Stimulated activated CD4-positive, alpha-beta T cell treated with anti-CD3 and anti-CD28 coated beads, Interleukin-4, amount 100 ng/mL, for 48 hours (primary cell): ENCODE measurements around the gene RNU11.
"Not testable (repeated sequence)": the region's sequence is repeated elsewhere in the genome, so short reads cannot be mapped to it uniquely, and the experiment has no call there.

Experiments
- DNase-seq, 2 donors: peaks; one replicate each; pipeline ENCODE4 v3.0.0-alpha.2; 2020; ENCODE audit warnings: low read depth in 2 of 2

The RNU11 gene

GRCh38 chr1:28648474-28649198 is at the start of gene RNU11:
Gene RNU11 (plus strand): TSS chr1:28648600.
- DNase-seq = peak; percentile 74 to 82

DNA sequence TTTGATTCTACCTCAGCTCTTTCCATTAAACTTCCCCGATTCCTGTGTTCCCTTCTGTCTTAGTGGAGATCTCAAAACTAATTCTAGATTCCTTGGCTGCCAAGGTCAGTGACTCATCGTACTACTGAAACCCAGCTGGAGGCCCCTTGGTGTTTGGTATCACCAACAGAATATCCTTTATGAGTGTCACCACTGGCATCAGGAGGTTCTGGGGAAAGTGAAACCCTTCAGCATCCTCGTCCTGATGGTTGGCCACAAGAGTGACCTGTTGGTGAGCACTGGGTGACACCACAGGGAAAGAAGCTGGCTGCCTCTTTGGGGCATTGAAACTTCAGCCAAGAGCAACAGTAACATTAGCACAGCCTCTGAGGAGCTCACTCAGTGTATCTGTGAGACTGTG is 46.7 kb upstream of the RNU11 start:
- DNase-seq = no peak

DNA sequence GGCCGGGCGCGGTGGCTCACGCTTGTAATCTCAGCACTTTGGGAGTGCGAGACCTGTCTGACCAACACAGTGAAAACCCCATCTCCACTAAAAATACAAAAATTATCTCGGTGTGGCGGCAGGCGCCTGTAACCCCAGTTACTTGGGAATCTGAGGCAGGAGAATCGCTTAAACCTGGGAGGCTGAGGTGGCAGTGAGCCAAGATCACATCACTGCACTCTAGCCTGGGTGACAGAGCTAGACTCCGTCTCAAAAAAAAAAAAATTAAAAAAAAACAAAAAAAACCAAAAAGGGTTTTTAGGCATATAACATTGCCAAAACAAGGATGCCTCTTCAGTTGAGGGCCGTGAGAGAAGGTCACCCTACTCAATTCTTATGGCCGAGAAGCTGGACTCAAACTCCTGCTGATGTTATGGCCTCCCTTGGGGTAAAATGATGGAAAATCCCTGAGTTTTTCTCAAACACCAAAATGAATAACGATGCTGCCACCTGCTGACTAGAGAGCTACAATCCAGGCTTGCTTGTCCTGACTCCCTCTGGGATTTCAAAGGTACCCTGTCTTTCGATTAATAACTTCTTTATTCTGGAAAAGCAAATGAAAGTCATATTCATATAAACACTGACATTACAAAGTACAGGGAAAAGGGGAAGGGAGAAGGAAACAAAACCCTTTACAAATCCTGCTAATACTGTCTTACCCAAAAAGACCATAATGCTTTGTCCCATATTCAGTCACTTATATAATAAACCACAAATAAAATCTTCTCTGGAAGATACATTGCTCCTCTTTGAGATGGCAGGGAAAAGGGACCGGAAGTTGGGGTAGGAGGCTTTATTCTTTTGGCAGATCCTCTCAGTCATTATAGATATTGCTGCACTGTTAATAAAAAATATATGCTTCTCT is 45.6 kb upstream of the RNU11 start:
- no peak for DNase-seq

- DNase-seq = no peak
Observed at GRCh38 chr1:28604411-28604810, 44.0 kb upstream of the RNU11 start.

DNA sequence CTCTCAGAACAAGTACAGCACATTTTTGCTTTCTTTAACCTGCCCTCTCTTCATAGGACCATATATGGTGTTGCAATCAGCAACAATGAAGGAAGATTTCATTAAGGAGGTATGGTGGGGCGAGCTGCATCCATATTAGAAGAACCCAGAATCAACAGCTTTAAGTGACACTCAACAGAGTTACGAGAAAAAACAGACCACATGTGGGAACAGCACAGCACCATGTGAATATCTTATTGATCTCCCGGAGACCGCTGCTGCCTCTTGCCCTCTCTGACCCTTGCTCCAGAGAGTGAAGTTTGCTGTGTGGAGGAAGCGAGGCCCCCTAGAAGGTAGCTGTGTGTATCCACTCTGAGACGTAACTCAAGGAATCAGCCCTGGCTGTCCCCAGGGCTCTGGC is 43.4 kb upstream of the RNU11 start:
- DNase-seq = no peak

GRCh38 chr1:28606771-28607170 is 41.6 kb upstream of the RNU11 start:
- no peak for DNase-seq

DNA sequence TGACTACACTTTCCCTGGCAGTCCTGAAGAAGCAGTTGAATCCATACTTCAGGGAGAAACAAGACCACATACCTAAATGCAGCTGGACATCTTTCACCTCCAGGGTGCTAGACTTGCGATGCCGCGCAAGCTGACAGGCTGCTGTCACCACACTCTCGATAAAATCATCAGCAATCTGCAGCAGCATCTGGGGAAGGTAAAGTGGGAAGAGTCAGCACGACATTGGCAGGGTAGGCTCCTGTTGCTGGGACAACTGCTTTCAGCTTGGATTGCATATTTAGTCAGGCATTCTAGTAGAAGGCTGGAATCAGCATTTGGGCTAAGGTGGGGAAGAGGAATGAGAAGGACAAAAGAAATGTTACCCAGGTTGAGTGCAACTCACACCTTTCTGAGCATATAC is 35.2 kb upstream of the RNU11 start:
- DNase-seq = no peak

DNA sequence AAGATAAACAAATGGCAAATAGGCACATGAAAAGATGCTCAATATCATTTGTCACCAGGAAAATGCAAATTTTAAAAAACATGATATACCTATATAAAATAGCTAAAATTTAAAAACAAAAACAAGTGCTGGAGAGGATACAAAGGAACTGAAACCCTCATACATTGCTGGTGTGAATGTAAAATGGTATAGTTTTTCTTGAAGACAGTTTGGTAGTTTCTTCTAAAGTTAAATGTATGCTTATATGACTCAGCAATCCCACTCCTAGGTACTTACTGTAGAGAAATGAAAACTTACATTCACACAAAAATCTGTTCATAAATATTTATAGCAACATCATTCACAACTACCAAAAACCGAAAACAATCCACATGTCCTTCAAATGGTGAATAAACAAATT is 16.7 kb upstream of the RNU11 start:
- DNase-seq = no peak

DNA sequence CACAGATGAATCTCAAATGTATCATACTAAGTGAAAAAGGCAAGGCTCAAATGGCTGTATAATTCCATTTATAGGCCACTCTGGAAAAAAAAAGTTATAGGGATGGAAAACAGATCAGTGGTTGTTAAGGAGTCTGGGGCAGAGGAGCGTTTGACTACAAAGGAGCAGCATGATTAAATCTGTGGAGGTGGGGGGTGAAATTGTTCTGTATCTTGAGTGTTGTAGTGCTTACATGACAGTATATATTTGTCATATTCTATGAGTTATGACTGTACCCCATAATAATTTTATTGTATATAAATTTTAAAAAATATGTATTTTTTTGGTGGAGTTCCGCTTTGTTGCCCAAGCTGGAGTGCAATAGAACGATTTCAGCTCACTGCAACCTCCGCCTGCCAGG is 15.8 kb upstream of the RNU11 start:
- DNase-seq = no peak

GRCh38 chr1:28640766-28641165 is 7.6 kb upstream of the RNU11 start:
- no peak for DNase-seq

GRCh38 chr1:28642056-28642846 is 6.1 kb upstream of the RNU11 start:
- DNase-seq = peak in 1 of 2 donors; percentile 16

DNA sequence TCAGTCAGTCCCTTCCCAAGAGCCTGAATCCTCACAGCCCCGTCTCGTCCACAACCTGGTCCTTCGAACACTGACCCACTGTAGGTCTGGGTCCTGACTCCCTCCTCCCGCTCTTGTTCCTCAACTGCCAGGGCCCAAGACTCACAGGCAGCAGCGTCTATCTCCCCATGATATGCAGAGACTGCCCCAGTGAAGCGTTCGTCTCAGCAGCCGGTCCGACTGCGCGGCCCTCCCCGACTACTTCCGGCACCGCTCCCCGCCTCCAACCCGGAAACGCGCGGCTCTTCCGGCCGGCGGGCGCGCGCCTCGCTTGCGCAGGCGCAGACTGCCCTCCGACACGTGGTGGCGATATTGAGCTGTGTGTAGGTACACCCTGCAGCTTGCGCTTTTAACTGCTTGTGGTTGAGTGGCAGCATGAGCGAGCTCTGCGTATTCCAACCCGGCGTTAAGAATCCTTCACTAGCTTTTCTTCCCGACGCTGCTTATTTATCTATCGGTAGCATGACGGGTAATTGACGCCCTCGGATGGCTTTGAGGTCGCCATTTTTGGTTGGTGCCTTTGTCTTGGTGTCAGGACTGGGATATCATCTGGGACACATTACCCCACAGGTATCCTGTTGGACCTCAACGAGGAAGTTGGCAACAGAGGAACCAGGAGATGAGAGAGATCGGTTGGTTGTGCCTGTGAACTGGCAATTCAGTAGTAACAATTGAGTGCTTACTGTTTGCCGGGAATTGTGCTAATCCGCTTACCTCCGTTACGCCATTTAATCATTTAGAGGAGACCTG is 5.4 kb upstream of the RNU11 start, which contains the start of gene TAF12:
Gene TAF12 (minus strand): TSS at position 221 of the 789 bp plus-strand sequence. CDS start 20,986 bp downstream, outside the sequence.
- peak; percentile 82 to 85 for DNase-seq

- no peak for DNase-seq
Observed at GRCh38 chr1:28644494-28644893, 3.9 kb upstream of the RNU11 start.

DNA sequence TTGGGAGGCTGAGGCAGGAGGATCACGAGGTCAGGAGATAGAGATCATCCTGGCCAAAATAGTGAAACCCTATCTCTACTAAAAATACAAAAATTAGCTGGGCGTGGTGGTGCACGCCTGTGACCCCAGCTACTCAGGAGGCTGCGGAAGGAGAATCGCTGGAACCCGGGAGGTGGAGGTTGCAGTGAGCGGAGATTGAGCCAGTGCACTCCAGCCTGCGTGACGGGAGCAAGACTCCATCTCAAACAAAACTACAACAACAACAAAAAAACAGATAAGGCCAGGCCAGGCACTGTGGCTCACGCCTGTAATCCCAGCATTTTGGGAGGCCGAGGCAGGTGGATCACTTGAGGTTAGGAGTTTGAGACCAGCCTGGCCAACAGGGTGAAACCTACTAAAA is 3.0 kb upstream of the RNU11 start:
- DNase-seq = not testable (repeated sequence)

GRCh38 chr1:28646040-28646439 is 2.4 kb upstream of the RNU11 start:
- DNase-seq = no peak

DNA sequence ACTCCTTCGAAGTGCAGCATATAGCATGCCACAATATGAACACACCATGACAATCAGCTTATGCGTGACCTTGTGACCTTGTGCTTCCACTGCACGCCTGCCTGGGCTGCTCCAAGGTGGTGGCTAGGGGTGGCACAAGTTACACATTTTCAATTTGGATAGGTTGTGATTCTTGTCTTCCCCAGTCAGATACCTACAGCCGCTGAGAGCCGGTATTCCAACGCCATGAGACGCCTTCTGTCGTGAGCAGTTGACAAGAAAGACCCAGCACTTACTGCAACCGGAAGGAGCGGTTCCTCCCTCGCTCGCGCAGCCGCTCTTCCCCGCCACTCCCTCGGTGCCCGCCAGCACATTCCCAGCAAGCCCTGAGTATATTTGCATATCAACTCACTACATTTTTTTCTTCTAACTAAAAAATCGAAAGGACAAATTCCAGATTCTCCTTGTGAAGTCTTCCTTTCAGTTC is 359 bp upstream of the RNU11 start:
- DNase-seq = peak; percentile 69 to 86

GRCh38 chr1:28653063-28653462 is 4.7 kb downstream of the RNU11 start:
- DNase-seq = not testable (repeated sequence)

DNA sequence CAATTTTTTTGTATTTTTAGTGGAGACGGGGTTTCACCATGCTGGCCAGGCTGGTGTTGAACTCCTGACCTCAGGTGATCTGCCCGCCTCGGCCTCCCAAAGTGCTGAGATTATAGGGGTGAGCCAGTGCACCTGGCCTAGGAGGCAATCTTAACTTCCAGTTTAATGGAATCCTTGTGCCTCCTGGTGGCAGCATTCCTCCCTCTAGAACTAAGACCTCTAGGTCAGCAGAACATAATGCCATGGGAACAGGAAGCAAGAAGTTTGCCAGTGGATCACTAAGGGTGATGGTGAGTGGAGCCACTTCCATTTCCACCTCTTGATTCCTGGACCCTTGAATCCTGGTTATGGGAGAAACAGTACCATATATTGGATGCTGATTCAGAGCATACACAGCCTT is 5.5 kb downstream of the RNU11 start:
- DNase-seq = not testable (repeated sequence)

GRCh38 chr1:28655448-28656311 is 7.3 kb downstream of the RNU11 start:
- not testable (repeated sequence) for DNase-seq

DNA sequence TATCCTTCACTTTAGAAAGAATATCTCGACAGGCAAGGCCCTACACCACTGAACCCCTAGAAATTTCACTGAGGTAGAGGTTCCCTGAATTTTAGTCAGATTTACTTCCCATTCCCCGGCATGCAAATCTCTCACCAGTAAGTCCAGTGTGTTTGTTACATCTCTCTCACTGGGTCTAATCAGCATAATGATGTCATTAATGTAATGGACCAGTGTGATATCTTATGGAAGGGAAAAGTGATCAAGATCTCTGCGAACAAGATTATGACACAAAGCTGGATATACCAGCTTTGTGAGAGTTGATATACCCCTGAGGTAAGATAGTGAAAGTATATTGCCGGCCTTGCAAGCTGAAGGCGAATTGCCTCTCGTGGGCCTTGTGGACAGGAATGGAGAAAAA is 7.9 kb downstream of the RNU11 start:
- DNase-seq = no peak
